ENCODE results near the gene PLAC8L1. TPM values are rescaled to one million over a fixed set of nuclear protein-coding genes. Genes with fewer than 3 reads are reported as not detected.

Gene PLAC8L1, protein sequence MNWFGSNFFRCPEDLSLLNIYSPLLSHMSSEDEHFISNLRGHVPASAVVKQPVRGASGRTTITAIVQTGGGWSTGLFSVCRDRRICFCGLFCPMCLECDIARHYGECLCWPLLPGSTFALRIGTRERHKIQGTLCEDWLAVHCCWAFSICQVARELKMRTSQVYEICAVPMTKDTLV
- total RNA-seq = not detected in 2 replicates

DNA sequence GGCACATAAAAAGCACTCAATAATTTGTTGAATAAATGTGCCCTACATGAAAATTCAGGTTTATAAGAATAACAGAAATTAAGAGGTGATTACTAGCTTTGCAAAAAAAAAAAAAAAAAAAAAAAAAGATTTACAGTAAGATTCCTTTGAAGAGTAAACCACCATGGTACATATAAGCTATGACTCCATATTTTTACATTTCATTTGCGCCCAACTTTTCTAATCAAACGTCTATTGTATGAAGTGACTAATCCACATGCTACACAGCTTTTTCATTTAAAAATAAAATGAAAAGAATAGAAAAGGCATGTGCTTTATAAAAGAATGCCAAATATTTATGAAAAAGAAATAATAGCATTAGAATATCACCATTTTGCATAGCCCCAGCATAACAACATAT, at the start of gene PLAC8L1:
Gene PLAC8L1 (minus strand): TSS at position 101 of the 400 bp plus-strand sequence. CDS start 1,266 bp downstream, outside the sequence.

Small RNA genes lying within 50 kb of the gene (small RNA-seq; reads per million reads assigned to genes)
- not detected for gene AC091959.1

Other genes starting within 250 kb of the PLAC8L1 start
- gene GRXCR2, start 232.6 kb downstream of the PLAC8L1 start, total RNA-seq = under 0.01 and 0.43 TPM in 2 replicates
- gene SH3RF2, start 169.0 kb downstream of the PLAC8L1 start, total RNA-seq = 14.1 and 60.9 TPM in 2 replicates
- 42.8 and 61.5 TPM in 2 replicates for gene LARS1, start 77.1 kb upstream of the PLAC8L1 start, total RNA-seq
- 18.1 and 21.1 TPM in 2 replicates for gene RBM27, start 98.0 kb upstream of the PLAC8L1 start, total RNA-seq
- 0.22 TPM in 1 of 2 replicates, not detected in the other for gene POU4F3, start 233.3 kb upstream of the PLAC8L1 start, total RNA-seq

All from placental epithelial cell (primary cell).